Neural cell (in vitro differentiated cells): ENCODE data around the gene IFITM2. TPM values are rescaled to one million over a fixed set of nuclear protein-coding genes. Genes with fewer than 3 reads are reported as not detected.

ENCODE experiments used
- H2AFZ ChIP-seq: fragments of 200-600, 300-800 bp; sonication (generic), shearing (Covaris generic); 2 replicates; pipeline ENCODE4 v1.6.0; 2014; ENCODE audit warnings: low read depth, mild to moderate bottlenecking, antibody characterized with exemption, low read length, moderate library complexity
- H3F3A ChIP-seq: fragments of 200-600 bp; shearing (Covaris generic); 2 replicates; pipeline ENCODE4 v1.6.1; 2016; ENCODE audit warnings: mild to moderate bottlenecking, moderate library complexity, mixed read lengths, antibody characterized with exemption, low read length; ENCODE audit not compliant: insufficient read depth, poor library complexity, severe bottlenecking
- H3K27ac ChIP-seq: fragments of 200-600, 300-800 bp; sonication (generic), shearing (Covaris generic); 2 replicates; pipeline ENCODE4 v1.5.1; 2014; ENCODE audit warnings: mild to moderate bottlenecking, low read length, moderate library complexity
- H3K27me3 ChIP-seq: fragments of 300-800, 200-600 bp; sonication (generic), shearing (Covaris generic); 2 replicates; pipeline ENCODE4 v1.6.0; 2014; ENCODE audit warnings: mild to moderate bottlenecking, low read depth, low read length, moderate library complexity; ENCODE audit not compliant: insufficient read depth
- H3K36me3 ChIP-seq: fragments of 300-800, 200-600 bp; sonication (generic), shearing (Covaris generic); 2 replicates; pipeline ENCODE4 v1.5.1; 2014; ENCODE audit warnings: mild to moderate bottlenecking, antibody characterized with exemption, low read length, moderate library complexity; ENCODE audit not compliant: insufficient read depth
- H3K4me2 ChIP-seq: fragments of 300-800, 200-600 bp; sonication (generic), shearing (Covaris generic); 2 replicates; pipeline ENCODE4 v1.6.0; 2014; ENCODE audit warnings: mild to moderate bottlenecking, low read length
- H3K4me3 ChIP-seq: fragments of 300-800, 200-600 bp; sonication (generic), shearing (Covaris generic); 2 replicates; pipeline ENCODE4 v1.5.1; 2014; ENCODE audit warnings: mild to moderate bottlenecking, low read length, moderate library complexity
- H3K79me2 ChIP-seq: fragments of 200-600 bp; shearing (Covaris generic); replicated peaks from 2 replicates; pipeline ENCODE4 v1.6.0; 2014; ENCODE audit warnings: mild to moderate bottlenecking, low read length, moderate library complexity; ENCODE audit not compliant: insufficient read depth
- H3K9ac ChIP-seq: fragments of 300-800, 200-600 bp; sonication (generic), shearing (Covaris generic); 2 replicates; pipeline ENCODE4 v1.6.1; 2016; ENCODE audit warnings: mild to moderate bottlenecking, low read length, mixed read lengths
- H3K9me2 ChIP-seq: fragments of 200-600 bp; shearing (Covaris generic); 2 replicates; pipeline ENCODE4 v1.6.1; 2016; ENCODE audit warnings: mild to moderate bottlenecking, low read length, mixed read lengths; ENCODE audit not compliant: insufficient read depth
- H3K9me3 ChIP-seq: fragments of 200-600, 300-800 bp; sonication (generic), shearing (Covaris generic); 2 replicates; pipeline ENCODE4 v1.6.1; 2016; ENCODE audit warnings: mild to moderate bottlenecking, mixed run types, low read length, moderate library complexity, mixed read lengths
- H4K20me1 ChIP-seq: fragments of 200-600 bp; shearing (Covaris generic); 2 replicates; pipeline ENCODE4 v1.6.1; 2016; ENCODE audit warnings: mild to moderate bottlenecking, mixed run types; ENCODE audit not compliant: insufficient read depth
- CTCF ChIP-seq: fragments of 450-650 bp; IDR thresholded peaks from 2 replicates; pipeline ENCODE4 v1.5.1; 2014; ENCODE audit warnings: antibody characterized with exemption, mild to moderate bottlenecking, moderate library complexity; ENCODE audit not compliant: poor library complexity, severe bottlenecking
- EP300 ChIP-seq: fragments of 450-650 bp; conservative IDR thresholded peaks from 2 replicates; pipeline ENCODE4 v1.6.1; 2014; ENCODE audit warnings: antibody characterized with exemption, mild to moderate bottlenecking, moderate library complexity; ENCODE audit not compliant: poor library complexity, severe bottlenecking
- EZH2 ChIP-seq: fragments of 200-600, 300-800 bp; shearing (Covaris generic), sonication (generic); IDR thresholded peaks from 2 replicates; pipeline ENCODE4 v1.6.1; 2014; ENCODE audit warnings: antibody characterized with exemption, low read length, borderline replicate concordance, mild to moderate bottlenecking; ENCODE audit not compliant: insufficient read depth, poor library complexity, severe bottlenecking
- MXI1 ChIP-seq: fragments of 450-650 bp; conservative IDR thresholded peaks from 2 replicates; pipeline ENCODE4 v1.6.1; 2014; ENCODE audit warnings: antibody characterized with exemption, mild to moderate bottlenecking; ENCODE audit not compliant: poor library complexity, severe bottlenecking
- POLR2AphosphoS5 ChIP-seq: IDR thresholded peaks from 2 replicates; pipeline ENCODE4 v1.6.1; 2012
- RAD21 ChIP-seq: fragments of 450-650 bp; conservative IDR thresholded peaks from 2 replicates; pipeline ENCODE4 v1.6.1; 2014; ENCODE audit warnings: antibody characterized with exemption, mild to moderate bottlenecking, moderate library complexity
- REST ChIP-seq: IDR thresholded peaks from 2 replicates; pipeline ENCODE4 v1.6.1; 2012; ENCODE audit warnings: borderline replicate concordance
- SMC3 ChIP-seq: fragments of 450-650 bp; conservative IDR thresholded peaks from 2 replicates; pipeline ENCODE4 v1.6.1; 2014; ENCODE audit warnings: antibody characterized with exemption, mild to moderate bottlenecking, moderate library complexity; ENCODE audit not compliant: poor library complexity
- TAF1 ChIP-seq: IDR thresholded peaks from 2 replicates; pipeline ENCODE4 v1.6.1; 2012; ENCODE audit warnings: low read depth
- polyA plus RNA-seq: library from polyadenylated mRNA; depleted of rRNA; stranded (reverse); fragments of >200 nt; gene quantifications from 2 replicates; pipeline ENCODE4 v1.2.3, GENCODE V29; 2014

Gene IFITM2
- polyA plus RNA-seq, 1 donor from 2014 or later: not detected

GRCh38 chr11:334264-334994, 26.8 kb downstream of the IFITM2 start:
- Histone ChIP-seq H3K9me2 (no peaks in the 10 kb centered on the region), H3K36me3 (no peaks in the 10 kb centered on the region), H3F3A (no peaks in the 10 kb centered on the region), H3K27me3 (no peaks in the 10 kb centered on the region), H3K4me3 (no peak overlapping the region), H3K27ac (no peak overlapping the region), H4K20me1 (no peaks in the 10 kb centered on the region), H2AFZ (no peak overlapping the region), H3K4me2 (no peak overlapping the region), H3K79me2 (no peaks in the 10 kb centered on the region), H3K9ac (no peak overlapping the region), H3K9me3 (no peaks in the 10 kb centered on the region)
- no peak for TF ChIP-seq RAD21
- TF ChIP-seq CTCF: no peak
- no peak for TF ChIP-seq SMC3
- no peak for TF ChIP-seq POLR2AphosphoS5
- TF ChIP-seq EP300: no peak
- TF ChIP-seq TAF1: no peak
- no peak for TF ChIP-seq MXI1
- TF ChIP-seq REST: no peak

- no peaks in the 10 kb centered on the region for H3F3A ChIP-seq
- H3K9me3 ChIP-seq: no peaks in the 10 kb centered on the region
- H3K79me2 ChIP-seq: no peaks in the 10 kb centered on the region
- H3K4me2 ChIP-seq: no peak overlapping the region
- H3K4me3 ChIP-seq: no peak overlapping the region
- TF ChIP-seq SMC3 (no peak), RAD21 (no peak), EZH2 (no peak), MXI1 (no peak), TAF1 (no peak), POLR2AphosphoS5 (no peak), REST (no peak), EP300 (no peak), CTCF (no peak)
- H3K9ac ChIP-seq: no peak overlapping the region
- H4K20me1 ChIP-seq: no peaks in the 10 kb centered on the region
- H3K9me2 ChIP-seq: no peaks in the 10 kb centered on the region
- no peak overlapping the region for H3K27ac ChIP-seq
- no peaks in the 10 kb centered on the region for H3K27me3 ChIP-seq
- no peaks in the 10 kb centered on the region for H3K36me3 ChIP-seq
- H2AFZ ChIP-seq: no peak overlapping the region
Observed at GRCh38 chr11:335779-336658, 28.4 kb downstream of the IFITM2 start.
